K562 (cell line): ENCODE results near the gene CYP46A1. TPM values are rescaled to one million over a fixed set of nuclear protein-coding genes. Genes with fewer than 3 reads are reported as not detected.

Experiments used
- ATAC-seq: fragments of 200-7000 bp; cut with Tn5 transposase; 3 replicates; pipeline ENCODE4 v1.9.1; 2020; ENCODE audit warnings: moderate library complexity
- BruUV-seq: library from RNA; stranded (reverse); fragments of 400-500 nt; replicated peaks from 2 replicates; lab custom pipeline; 2021; lab: Mats Ljungman, UMichigan
- CTCF ChIA-PET: fragments of 300-600 bp; formaldehyde crosslinking; extraction: SDS; loops from one replicate; lab custom pipeline; 2021; ENCODE audit warnings: low intra/inter-chr PET ratio; lab: Yijun Ruan, JAX
- POLR2A ChIA-PET: fragments of 300-600, 350-650 bp; sonication (Branson Sonifier 250); formaldehyde crosslinking; extraction: SDS; loops from one replicate; lab custom pipeline; 2021; ENCODE audit warnings: antibody characterized with exemption, inconsistent platforms; lab: Yijun Ruan, JAX
- DNase-seq, 4 experiments: peaks; one replicate each; pipeline versions ENCODE4 v3.0.0 to v3.0.0-alpha.2; 2011 to 2018; ENCODE audit warnings: low spot score in 3 of 4, mixed read lengths in 3 of 4; ENCODE audit errors: extremely low read depth in 1 of 4
- FAIRE-seq: peaks from 2 replicates; lab custom pipeline; 2011; peaks lifted over from hg19 to GRCh38; lab: Jason Lieb, UNC
- H2AFZ ChIP-seq: 2 replicates; pipeline ENCODE4 v1.6.0; 2011; ENCODE audit warnings: low read depth, low read length, control low read depth, inconsistent platforms
- H3K27ac ChIP-seq: fragments of 200-600 bp; 3 replicates; pipeline ENCODE4 v1.8.0; 2011; ENCODE audit warnings: low read depth, mild to moderate bottlenecking, control low read depth, inconsistent platforms, low read length, moderate library complexity, mixed read lengths; ENCODE audit errors: extremely low read depth
- H3K27me3 ChIP-seq, 2 experiments: fragments of 300-600 bp in 1 of 2; 2 replicates in 1 of 2; 3 replicates in 1 of 2; pipeline versions ENCODE4 v1.6.0 to v1.8.0; 2011; ENCODE audit warnings: inconsistent platforms in 2 of 2, low read length in 2 of 2, mild to moderate bottlenecking in 1 of 2, mixed read lengths in 1 of 2, moderate library complexity in 1 of 2; ENCODE audit not compliant: control insufficient read depth in 2 of 2, insufficient read depth in 2 of 2
- H3K36me3 ChIP-seq: fragments of 300-600 bp; 3 replicates; pipeline ENCODE4 v1.8.0; 2011; ENCODE audit warnings: mild to moderate bottlenecking, low read length, inconsistent platforms; ENCODE audit not compliant: control insufficient read depth, insufficient read depth
- H3K4me1 ChIP-seq, 2 experiments: fragments of 200-600 bp in 1 of 2; replicated peaks in 1 of 2; 2 replicates in 1 of 2; 3 replicates in 1 of 2; pipeline versions ENCODE4 v1.5.1 to v1.8.0; 2011; ENCODE audit warnings: inconsistent platforms in 2 of 2, low read length in 2 of 2, mild to moderate bottlenecking in 1 of 2, mixed read lengths in 1 of 2, moderate library complexity in 1 of 2; ENCODE audit not compliant: control insufficient read depth in 2 of 2, insufficient read depth in 2 of 2
- H3K4me2 ChIP-seq: 2 replicates; pipeline ENCODE4 v1.6.1; 2011; ENCODE audit warnings: low read length, control low read depth, inconsistent platforms, mixed read lengths; ENCODE audit not compliant: insufficient read depth
- H3K4me3 ChIP-seq: fragments of 200-600 bp; sonication (generic), shearing (Covaris generic); 2 replicates; pipeline ENCODE4 v1.5.1; 2016; ENCODE audit warnings: control low read depth, inconsistent platforms
- H3K79me2 ChIP-seq: fragments of 200-600 bp; 3 replicates; pipeline ENCODE4 v1.8.0; 2011; ENCODE audit warnings: low read length, inconsistent platforms; ENCODE audit not compliant: control insufficient read depth, insufficient read depth
- H3K9ac ChIP-seq, 2 experiments: 2 replicates each; pipeline versions ENCODE4 v1.6.0 to v1.6.1; 2011; ENCODE audit warnings: low read depth in 2 of 2, low read length in 2 of 2, control low read depth in 1 of 2, inconsistent platforms in 1 of 2, mild to moderate bottlenecking in 1 of 2, mixed read lengths in 1 of 2; ENCODE audit not compliant: insufficient read depth in 1 of 2
- H3K9me1 ChIP-seq: one replicate; pipeline ENCODE4 v1.6.0; 2011; ENCODE audit warnings: inconsistent platforms, mild to moderate bottlenecking, low read length, moderate library complexity; ENCODE audit not compliant: control insufficient read depth, insufficient read depth
- H3K9me3 ChIP-seq: replicated peaks from 2 replicates; pipeline ENCODE4 v1.5.1; 2011; ENCODE audit warnings: low read depth, low read length, inconsistent platforms; ENCODE audit not compliant: control insufficient read depth, insufficient read depth
- H4K20me1 ChIP-seq: replicated peaks from 2 replicates; pipeline ENCODE4 v1.6.1; 2011; ENCODE audit warnings: low read length, inconsistent platforms, mixed read lengths; ENCODE audit not compliant: control insufficient read depth, insufficient read depth
- CBFA2T2 ChIP-seq: fragments of 450-650 bp; conservative IDR thresholded peaks from 2 replicates; pipeline ENCODE4 v1.6.1; 2017; ENCODE audit warnings: mild to moderate bottlenecking
- GABPA ChIP-seq: fragments of 200-800 bp; sonication (Bioruptor generic); conservative IDR thresholded peaks from 2 replicates; pipeline ENCODE4 v1.6.1; 2016; ENCODE audit warnings: low read depth, missing genetic modification characterization, missing compliant biosample characterization
- HBP1 ChIP-seq: fragments of 450-650 bp; formaldehyde crosslinking; IDR thresholded peaks from 2 replicates; pipeline ENCODE4 v1.4.0; 2022; ENCODE audit warnings: missing genetic modification characterization
- MYBL2 ChIP-seq, 2 experiments: fragments of 450-650 bp in 1 of 2; sonication (generic) in 1 of 2; formaldehyde crosslinking in 1 of 2; IDR thresholded peaks; 2 replicates each; pipeline versions ENCODE4 v1.6.1 to v1.8.1; 2017 to 2022; ENCODE audit warnings: borderline replicate concordance in 1 of 2, inconsistent platforms in 1 of 2, low read depth in 1 of 2, mild to moderate bottlenecking in 1 of 2, missing genetic modification reagents in 1 of 2, moderate library complexity in 1 of 2
- ZNF316 ChIP-seq: fragments of 450-650 bp; IDR thresholded peaks from 2 replicates; pipeline ENCODE4 v1.6.1; 2016
- WGBS: fragments of 100-300 bp; shearing (Covaris generic); methylation state at CpG from one replicate; pipeline ENCODE4 v1.1.6; 2016; ENCODE audit warnings: low coverage, mixed read lengths; ENCODE audit not compliant: insufficient coverage; ENCODE audit errors: missing lambda C conversion rate; 5-methylcytosine and 5-hydroxymethylcytosine counted together
- in situ Hi-C: fragments of 300-500 bp; cut with MboI; formaldehyde crosslinking; loops from 4 replicates; pipeline ENCODE4 v1.15.0; 2018; ENCODE audit warnings: inconsistent platforms, mixed read lengths
- intact Hi-C: fragments of 100-400 bp; cut with micrococcal nuclease; formaldehyde crosslinking; loops from 2 replicates; pipeline ENCODE4 v1.14.2; 2022
- polyA plus RNA-seq, 8 experiments: library from polyadenylated mRNA; depleted of rRNA in 4 of 8; stranded (reverse) in 5 of 8; unstranded in 3 of 8; fragments of >200 nt; fragmentation: Nextera tagmentation in 2 of 8; fragmentation: Illumina TruSeq in 1 of 8; extraction: Ambion mirVana in 2 of 8; extraction: Trizol in 1 of 8; gene quantifications; 2 replicates each; pipeline versions ENCODE4 v1.2.1 to v1.2.3, GENCODE V29; 2011 to 2014; ENCODE audit warnings: inconsistent platforms in 1 of 8, missing spikeins in 1 of 8
- total RNA-seq, 7 experiments: library from RNA; depleted of rRNA in 6 of 7; stranded (reverse); fragments of >200 nt in 6 of 7; fragmentation: Illumina TruSeq in 2 of 7; extraction: Trizol in 2 of 7; gene quantifications; 2 replicates each; pipeline versions ENCODE4 v1.2.1 to v1.2.3, GENCODE V29; 2011 to 2021; ENCODE audit warnings: low replicate concordance in 1 of 7
- TF ChIP-seq, protein P1 (sequence below), 2 experiments: fragments of 450-650 bp in 1 of 2; sonication (generic) in 1 of 2; formaldehyde crosslinking in 1 of 2; IDR thresholded peaks; 2 replicates each; pipeline versions ENCODE4 v1.7.1 to v1.9.0; 2016 to 2022; ENCODE audit warnings: inconsistent platforms in 1 of 2, mild to moderate bottlenecking in 1 of 2, missing genetic modification reagents in 1 of 2
- TF ChIP-seq, protein P2 (sequence below): fragments of 250-450 bp; sonication (Bioruptor Pico); IDR thresholded peaks from 2 replicates; pipeline ENCODE4 v1.8.0; 2022; ENCODE audit warnings: inconsistent platforms

Gene CYP46A1
- total and polyA plus RNA-seq, 9 of the 15 experiments (the other 6 are each of a cell fraction or from before 2014, with no cell fraction given) = not detected

GRCh38 chr14:99707921-99708320 lies 23.8 kb downstream of the CYP46A1 start:
- in situ Hi-C loops = no loop called here
- Histone ChIP-seq H3K9me1 (no peaks in the 10 kb centered on the region), H3K4me3 (no peak overlapping the region), H2AFZ (no peak overlapping the region), H3K27ac (no peak overlapping the region), H4K20me1 (no peaks in the 10 kb centered on the region), H3K9me3 (peaks cover 4% of the 10 kb centered on the region), H3K79me2 (no peaks in the 10 kb centered on the region), H3K4me2 (no peak overlapping the region), H3K36me3 (no peaks in the 10 kb centered on the region), H3K4me1 (no peaks in the 10 kb centered on the region), H3K27me3 (no peaks in the 10 kb centered on the region; a peak in 1 of 5 replicates), H3K9ac (no peak overlapping the region)
- ATAC-seq = no peak
- BruUV-seq = no TSS peak
- intact Hi-C loops = no loop called here
- DNase-seq = no peak
- ChIA-PET POLR2A (no interaction called here), CTCF (no interaction called here)
- FAIRE-seq = no peak
- 0% methylated on average over 3 of the region's 9 CpGs for WGBS
- TF ChIP-seq HBP1 (CRISPR knock-in tag) (no peak), MYBL2 (IDR thresholded peaks at IDR 0.05; ENCODE audit: low read depth) (no peak), MYBL2 (CRISPR knock-in tag; IDR thresholded peaks at IDR 0.05; ENCODE audit: borderline replicate concordance) (no peak), CBFA2T2 (no peak), ZNF316 (no peak), GABPA (tag) (no peak)
- TF ChIP-seq, protein P1, sequence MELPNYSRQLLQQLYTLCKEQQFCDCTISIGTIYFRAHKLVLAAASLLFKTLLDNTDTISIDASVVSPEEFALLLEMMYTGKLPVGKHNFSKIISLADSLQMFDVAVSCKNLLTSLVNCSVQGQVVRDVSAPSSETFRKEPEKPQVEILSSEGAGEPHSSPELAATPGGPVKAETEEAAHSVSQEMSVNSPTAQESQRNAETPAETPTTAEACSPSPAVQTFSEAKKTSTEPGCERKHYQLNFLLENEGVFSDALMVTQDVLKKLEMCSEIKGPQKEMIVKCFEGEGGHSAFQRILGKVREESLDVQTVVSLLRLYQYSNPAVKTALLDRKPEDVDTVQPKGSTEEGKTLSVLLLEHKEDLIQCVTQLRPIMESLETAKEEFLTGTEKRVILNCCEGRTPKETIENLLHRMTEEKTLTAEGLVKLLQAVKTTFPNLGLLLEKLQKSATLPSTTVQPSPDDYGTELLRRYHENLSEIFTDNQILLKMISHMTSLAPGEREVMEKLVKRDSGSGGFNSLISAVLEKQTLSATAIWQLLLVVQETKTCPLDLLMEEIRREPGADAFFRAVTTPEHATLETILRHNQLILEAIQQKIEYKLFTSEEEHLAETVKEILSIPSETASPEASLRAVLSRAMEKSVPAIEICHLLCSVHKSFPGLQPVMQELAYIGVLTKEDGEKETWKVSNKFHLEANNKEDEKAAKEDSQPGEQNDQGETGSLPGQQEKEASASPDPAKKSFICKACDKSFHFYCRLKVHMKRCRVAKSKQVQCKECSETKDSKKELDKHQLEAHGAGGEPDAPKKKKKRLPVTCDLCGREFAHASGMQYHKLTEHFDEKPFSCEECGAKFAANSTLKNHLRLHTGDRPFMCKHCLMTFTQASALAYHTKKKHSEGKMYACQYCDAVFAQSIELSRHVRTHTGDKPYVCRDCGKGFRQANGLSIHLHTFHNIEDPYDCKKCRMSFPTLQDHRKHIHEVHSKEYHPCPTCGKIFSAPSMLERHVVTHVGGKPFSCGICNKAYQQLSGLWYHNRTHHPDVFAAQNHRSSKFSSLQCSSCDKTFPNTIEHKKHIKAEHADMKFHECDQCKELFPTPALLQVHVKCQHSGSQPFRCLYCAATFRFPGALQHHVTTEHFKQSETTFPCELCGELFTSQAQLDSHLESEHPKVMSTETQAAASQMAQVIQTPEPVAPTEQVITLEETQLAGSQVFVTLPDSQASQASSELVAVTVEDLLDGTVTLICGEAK (IDR thresholded peaks at IDR 0.05) = no peak
- TF ChIP-seq, protein P1 (CRISPR knock-in tag; IDR thresholded peaks at IDR 0.05) = no peak
- TF ChIP-seq, protein P2, sequence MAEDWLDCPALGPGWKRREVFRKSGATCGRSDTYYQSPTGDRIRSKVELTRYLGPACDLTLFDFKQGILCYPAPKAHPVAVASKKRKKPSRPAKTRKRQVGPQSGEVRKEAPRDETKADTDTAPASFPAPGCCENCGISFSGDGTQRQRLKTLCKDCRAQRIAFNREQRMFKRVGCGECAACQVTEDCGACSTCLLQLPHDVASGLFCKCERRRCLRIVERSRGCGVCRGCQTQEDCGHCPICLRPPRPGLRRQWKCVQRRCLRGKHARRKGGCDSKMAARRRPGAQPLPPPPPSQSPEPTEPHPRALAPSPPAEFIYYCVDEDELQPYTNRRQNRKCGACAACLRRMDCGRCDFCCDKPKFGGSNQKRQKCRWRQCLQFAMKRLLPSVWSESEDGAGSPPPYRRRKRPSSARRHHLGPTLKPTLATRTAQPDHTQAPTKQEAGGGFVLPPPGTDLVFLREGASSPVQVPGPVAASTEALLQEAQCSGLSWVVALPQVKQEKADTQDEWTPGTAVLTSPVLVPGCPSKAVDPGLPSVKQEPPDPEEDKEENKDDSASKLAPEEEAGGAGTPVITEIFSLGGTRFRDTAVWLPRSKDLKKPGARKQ (CRISPR knock-in tag) = no peak
